ENCODE measurements around the gene ETV7. TPM values are rescaled to one million over a fixed set of nuclear protein-coding genes. Genes with fewer than 3 reads are reported as not detected.

ETV7 gene
- total and polyA plus RNA-seq, 2 donors (not counting 1 experiment from before 2014, with no cell fraction given), result 0.96 to 2.0 TPM

GRCh38 chr6:36362551-36363370 is 24.7 kb downstream of the ETV7 start:
- Mint-ChIP-seq H3K4me1 (peaks cover 34% of the 10 kb centered on the region), H3K4me3 (no peak overlapping the region), H3K9me3 (ENCODE audit: insufficient read depth) (no peaks in the 10 kb centered on the region), H3K27ac (no peak overlapping the region), H3K27me3 (no peaks in the 10 kb centered on the region)
- DNase-seq (no peak), ATAC-seq (ENCODE audit: low read depth) (no peak)
- CTCF ChIA-PET, result interaction anchor here (2.2 to 15.7 kb wide), 4 partner anchors 21 to 335 kb away, joined by 8 to 149 read pairs (median 38); partner anchors contain the start of gene MAPK14
- H3K4me3 ChIP-seq (ENCODE audit: control extremely low read depth in 1 of 5, extremely low read depth in 1 of 5, insufficient read depth in 1 of 5, low read depth in 2 of 5, low read length in 4 of 5), result no peak overlapping the region
- H2AFZ ChIP-seq (ENCODE audit: insufficient read depth, low read depth, low read length, poor library complexity, severe bottlenecking), result no peak overlapping the region
- WGBS (ENCODE audit: insufficient coverage), result 89% methylated on average over 22 of the region's 25 CpGs
- H3K79me2 ChIP-seq (ENCODE audit: control insufficient read depth, insufficient read depth, low read length), result no peaks in the 10 kb centered on the region
- no peaks in the 10 kb centered on the region for H3K9me3 ChIP-seq (ENCODE audit: control extremely low read depth in 1 of 3, control insufficient read depth in 2 of 3, insufficient read depth in 1 of 3, low read length in 2 of 3)
- no peak for TF ChIP-seq EZH2 (IDR thresholded peaks at IDR 0.05; ENCODE audit: borderline replicate concordance, insufficient read depth, low read depth, low read length, poor library complexity, severe bottlenecking)
- no peak for TF ChIP-seq CTCF (IDR thresholded peaks at IDR 0.05)
- intact Hi-C loops (cut with micrococcal nuclease), result loop anchor here (5.0 kb wide), 1 partner anchor 240 kb away; no protein-coding TSS in a partner anchor
- H3K36me3 ChIP-seq (replicated peaks in 1 of 2; ENCODE audit: control extremely low read depth in 1 of 2, control insufficient read depth in 1 of 2, extremely low read depth in 1 of 2, insufficient read depth in 2 of 2, low read length in 1 of 2), result no peaks in the 10 kb centered on the region
- H3K27ac ChIP-seq (ENCODE audit: low read length in 2 of 2), result no peak overlapping the region
- H3K4me1 ChIP-seq (ENCODE audit: control insufficient read depth in 2 of 2, insufficient read depth in 2 of 2, low read length in 2 of 2), result peaks cover 20 to 47% of the 10 kb centered on the region in 2 donors
- H3K27me3 ChIP-seq (replicated peaks in 1 of 4; ENCODE audit: control extremely low read depth in 1 of 4, control insufficient read depth in 3 of 4, insufficient read depth in 4 of 4, low read length in 3 of 4), result no peaks in the 10 kb centered on the region
- H3K9ac ChIP-seq (ENCODE audit: low read length), result no peak overlapping the region
- H4K20me1 ChIP-seq (ENCODE audit: control insufficient read depth, insufficient read depth, low read length, poor library complexity, severe bottlenecking), result no peaks in the 10 kb centered on the region
- H3K4me2 ChIP-seq (replicated peaks; ENCODE audit: low read depth, low read length, poor library complexity, severe bottlenecking), result no peak overlapping the region
- POLR2A ChIA-PET, result no interaction called here

GRCh38 chr6:36361071-36361470 is 26.4 kb downstream of the ETV7 start:
- no peak overlapping the region for H3K9ac ChIP-seq (ENCODE audit: low read length)
- H3K79me2 ChIP-seq (ENCODE audit: control insufficient read depth, insufficient read depth, low read length), result no peaks in the 10 kb centered on the region
- Mint-ChIP-seq H3K4me1 (peaks cover 31% of the 10 kb centered on the region), H3K9me3 (ENCODE audit: insufficient read depth) (no peaks in the 10 kb centered on the region), H3K4me3 (no peak overlapping the region), H3K27me3 (no peaks in the 10 kb centered on the region), H3K27ac (no peak overlapping the region)
- no peak for TF ChIP-seq EZH2 (IDR thresholded peaks at IDR 0.05; ENCODE audit: borderline replicate concordance, insufficient read depth, low read depth, low read length, poor library complexity, severe bottlenecking)
- TF ChIP-seq CTCF (IDR thresholded peaks at IDR 0.05), result no peak
- no peaks in the 10 kb centered on the region for H3K27me3 ChIP-seq (replicated peaks in 1 of 4; ENCODE audit: control extremely low read depth in 1 of 4, control insufficient read depth in 3 of 4, insufficient read depth in 4 of 4, low read length in 3 of 4)
- H3K4me1 ChIP-seq (ENCODE audit: control insufficient read depth in 2 of 2, insufficient read depth in 2 of 2, low read length in 2 of 2), result peaks cover 21 to 39% of the 10 kb centered on the region in 2 donors
- CTCF ChIA-PET, result interaction anchor here (1.8 to 15.7 kb wide), 5 partner anchors 19 to 333 kb away, joined by 7 to 149 read pairs (median 32); partner anchors contain the start of gene MAPK14
- no peak overlapping the region for H3K27ac ChIP-seq (ENCODE audit: low read length in 2 of 2)
- no peaks in the 10 kb centered on the region for H4K20me1 ChIP-seq (ENCODE audit: control insufficient read depth, insufficient read depth, low read length, poor library complexity, severe bottlenecking)
- H3K36me3 ChIP-seq (replicated peaks in 1 of 2; ENCODE audit: control extremely low read depth in 1 of 2, control insufficient read depth in 1 of 2, extremely low read depth in 1 of 2, insufficient read depth in 2 of 2, low read length in 1 of 2), result no peaks in the 10 kb centered on the region
- ATAC-seq (ENCODE audit: low read depth), result no peak
- no peak overlapping the region for H2AFZ ChIP-seq (ENCODE audit: insufficient read depth, low read depth, low read length, poor library complexity, severe bottlenecking)
- H3K9me3 ChIP-seq (ENCODE audit: control extremely low read depth in 1 of 3, control insufficient read depth in 2 of 3, insufficient read depth in 1 of 3, low read length in 2 of 3), result no peaks in the 10 kb centered on the region
- no peak overlapping the region for H3K4me3 ChIP-seq (ENCODE audit: control extremely low read depth in 1 of 5, extremely low read depth in 1 of 5, insufficient read depth in 1 of 5, low read depth in 2 of 5, low read length in 4 of 5)
- intact Hi-C loops (cut with micrococcal nuclease), result loop anchor here (5.0 kb wide), 1 partner anchor 239 kb away; no protein-coding TSS in a partner anchor
- no peak for DNase-seq
- WGBS (ENCODE audit: insufficient coverage), result 93% methylated on average over 6 of the region's 11 CpGs
- POLR2A ChIA-PET, result interaction anchor here (1.1 kb wide), 1 partner anchor 334 kb away, joined by 3 read pairs; no protein-coding TSS in a partner anchor
- no peak overlapping the region for H3K4me2 ChIP-seq (replicated peaks; ENCODE audit: low read depth, low read length, poor library complexity, severe bottlenecking)

All from B cell (primary cell).